WTC11 (cell line): ENCODE results near the gene PRDX2. TPM values are rescaled to one million over a fixed set of nuclear protein-coding genes. Genes with fewer than 3 reads are reported as not detected.

Source experiments
- AR ChIP-seq: fragments of 250-450 bp; sonication (Bioruptor Pico); IDR thresholded peaks from 2 replicates; pipeline ENCODE4 v1.9.0; 2021; ENCODE audit warnings: mild to moderate bottlenecking
- EMX1 ChIP-seq: fragments of 250-450 bp; sonication (Bioruptor Pico); IDR thresholded peaks from 2 replicates; pipeline ENCODE4 v1.8.0; 2021; ENCODE audit warnings: mild to moderate bottlenecking
- ERG ChIP-seq: fragments of 250-450 bp; sonication (Bioruptor Pico); IDR thresholded peaks from 2 replicates; pipeline ENCODE4 v1.8.0; 2021; ENCODE audit warnings: mild to moderate bottlenecking
- HMGXB4 ChIP-seq: sonication (generic); formaldehyde crosslinking; IDR thresholded peaks from 2 replicates; pipeline ENCODE4 v1.8.1; 2023; ENCODE audit warnings: mild to moderate bottlenecking, moderate library complexity, missing genetic modification reagents
- IRF1 ChIP-seq: sonication (generic); formaldehyde crosslinking; IDR thresholded peaks from 2 replicates; pipeline ENCODE4 v1.8.0; 2023; ENCODE audit warnings: missing genetic modification reagents
- IRF2 ChIP-seq: sonication (generic); formaldehyde crosslinking; IDR thresholded peaks from 2 replicates; pipeline ENCODE4 v1.8.0; 2022; ENCODE audit warnings: low read depth, missing genetic modification reagents, borderline replicate concordance
- SMAD3 ChIP-seq: sonication (generic); formaldehyde crosslinking; IDR thresholded peaks from 2 replicates; pipeline ENCODE4 v1.8.0; 2022; ENCODE audit warnings: missing genetic modification reagents, mild to moderate bottlenecking, borderline replicate concordance
- SP1 ChIP-seq: sonication (generic); formaldehyde crosslinking; conservative IDR thresholded peaks from 2 replicates; pipeline ENCODE4 v1.8.1; 2022; ENCODE audit warnings: missing genetic modification reagents
- TEAD4 ChIP-seq: sonication (generic); formaldehyde crosslinking; IDR thresholded peaks from 2 replicates; pipeline ENCODE4 v1.8.0; 2022; ENCODE audit warnings: mild to moderate bottlenecking, missing genetic modification reagents
- ZBTB43 ChIP-seq: sonication (generic); formaldehyde crosslinking; IDR thresholded peaks from 2 replicates; pipeline ENCODE4 v1.8.1; 2023; ENCODE audit warnings: mild to moderate bottlenecking, missing genetic modification reagents
- ZNF425 ChIP-seq: fragments of 250-450 bp; sonication (Bioruptor Pico); conservative IDR thresholded peaks from 2 replicates; pipeline ENCODE4 v1.9.0; 2021; ENCODE audit warnings: mild to moderate bottlenecking
- ZNF532 ChIP-seq: fragments of 250-450 bp; sonication (Bioruptor Pico); IDR thresholded peaks from 2 replicates; pipeline ENCODE4 v1.9.0; 2021; ENCODE audit warnings: mild to moderate bottlenecking, borderline replicate concordance
- total RNA-seq: library from RNA; stranded (reverse); gene quantifications from 3 replicates; pipeline ENCODE4 v1.2.3, GENCODE V29; 2021

The PRDX2 gene
- total RNA-seq, 1 experiment from 2014 or later = 378 TPM

- TF ChIP-seq SP1 (CRISPR knock-in tag) = peak; percentile 64; the same call in 1 of the 2 replicates
- TF ChIP-seq SMAD3 (CRISPR knock-in tag) = no peak; the same call in 1 of the 2 replicates
- no peak for TF ChIP-seq IRF2 (CRISPR knock-in tag)
- TF ChIP-seq IRF1 = no peak
- no peak for TF ChIP-seq ZNF425 (CRISPR knock-in tag)
- 0 out of 2 replicates have a peak, but pooled peaks have one; percentile 44 for TF ChIP-seq HMGXB4 (CRISPR knock-in tag)
- TF ChIP-seq TEAD4 (CRISPR knock-in tag) = peak; percentile 48; the same call in 1 of the 2 replicates
- TF ChIP-seq AR (CRISPR knock-in tag) = no peak
- no peak for TF ChIP-seq ERG (CRISPR knock-in tag)
- no peak for TF ChIP-seq EMX1
- no peak for TF ChIP-seq ZNF532 (CRISPR knock-in tag)
- TF ChIP-seq ZBTB43 (CRISPR knock-in tag) = no peak
Measured at GRCh38 chr19:12791345-12792050, 10.1 kb downstream of the PRDX2 start, which contains the start of gene JUNB (continued).
